ENCODE measurements around the gene BRD3OS. TPM values are rescaled to one million over a fixed set of nuclear protein-coding genes. Genes with fewer than 3 reads are reported as not detected.

Gene BRD3OS
- total RNA-seq, 1 experiment from 2014 or later, result 41.0 TPM

DNA sequence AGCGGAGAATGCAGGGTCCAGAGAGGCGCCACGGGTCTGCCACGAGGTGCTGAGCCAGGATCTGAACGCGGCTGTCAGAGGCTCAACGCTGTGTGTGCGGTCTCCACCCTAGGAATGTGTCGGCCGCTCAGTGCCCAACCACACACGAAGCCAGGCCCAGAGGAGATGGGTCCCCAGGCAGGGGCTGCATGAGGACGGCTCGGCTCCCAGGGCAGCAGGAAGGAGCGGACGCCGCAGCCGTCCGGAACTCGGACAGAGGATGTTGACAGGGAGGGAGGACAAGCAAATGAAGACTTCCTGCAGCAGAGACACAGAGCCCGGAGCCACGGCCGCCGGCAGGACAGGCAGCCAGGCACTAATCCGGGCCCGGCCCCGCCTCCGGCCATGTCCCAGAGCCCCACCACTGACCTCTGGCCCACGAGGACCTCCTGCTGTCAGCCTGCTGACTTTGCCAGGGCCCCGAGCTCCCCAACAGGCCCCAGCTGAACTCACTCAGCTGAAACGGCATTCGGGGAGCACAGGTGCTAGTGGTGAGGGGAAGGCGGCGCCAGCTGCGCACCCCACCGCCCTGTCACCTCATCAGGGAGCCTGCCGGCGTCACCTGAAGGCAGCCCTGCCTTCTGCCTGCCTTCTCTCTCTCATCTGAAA, 45.9 kb upstream of the BRD3OS start:
- H3K9me2 ChIP-seq (replicated peaks; ENCODE audit: insufficient read depth, low read length), result no peaks in the 10 kb centered on the region
- no peaks in the 10 kb centered on the region for H3K79me2 ChIP-seq (ENCODE audit: low read length)
- no peak overlapping the region for H2AFZ ChIP-seq (ENCODE audit: low read length)
- no peak overlapping the region for H3K27ac ChIP-seq (ENCODE audit: low read length)
- peak; percentile 74 for DNase-seq
- peaks cover 25% of the 10 kb centered on the region for H3K4me1 ChIP-seq (ENCODE audit: low read length)
- H3K9ac ChIP-seq (ENCODE audit: low read length), result no peak overlapping the region
- H3K36me3 ChIP-seq (ENCODE audit: insufficient read depth, low read length), result no peaks in the 10 kb centered on the region
- H3K9me3 ChIP-seq (ENCODE audit: low read length), result no peaks in the 10 kb centered on the region
- H3K4me3 ChIP-seq (ENCODE audit: low read length), result no peak overlapping the region
- peak overlapping the region; percentile 48 for H3K4me2 ChIP-seq (ENCODE audit: low read depth, low read length, poor library complexity, severe bottlenecking)
- peaks cover 75% of the 10 kb centered on the region for H4K20me1 ChIP-seq (ENCODE audit: insufficient read depth, low read depth, low read length)
- no peaks in the 10 kb centered on the region for H3K27me3 ChIP-seq (ENCODE audit: low read length)

DNA sequence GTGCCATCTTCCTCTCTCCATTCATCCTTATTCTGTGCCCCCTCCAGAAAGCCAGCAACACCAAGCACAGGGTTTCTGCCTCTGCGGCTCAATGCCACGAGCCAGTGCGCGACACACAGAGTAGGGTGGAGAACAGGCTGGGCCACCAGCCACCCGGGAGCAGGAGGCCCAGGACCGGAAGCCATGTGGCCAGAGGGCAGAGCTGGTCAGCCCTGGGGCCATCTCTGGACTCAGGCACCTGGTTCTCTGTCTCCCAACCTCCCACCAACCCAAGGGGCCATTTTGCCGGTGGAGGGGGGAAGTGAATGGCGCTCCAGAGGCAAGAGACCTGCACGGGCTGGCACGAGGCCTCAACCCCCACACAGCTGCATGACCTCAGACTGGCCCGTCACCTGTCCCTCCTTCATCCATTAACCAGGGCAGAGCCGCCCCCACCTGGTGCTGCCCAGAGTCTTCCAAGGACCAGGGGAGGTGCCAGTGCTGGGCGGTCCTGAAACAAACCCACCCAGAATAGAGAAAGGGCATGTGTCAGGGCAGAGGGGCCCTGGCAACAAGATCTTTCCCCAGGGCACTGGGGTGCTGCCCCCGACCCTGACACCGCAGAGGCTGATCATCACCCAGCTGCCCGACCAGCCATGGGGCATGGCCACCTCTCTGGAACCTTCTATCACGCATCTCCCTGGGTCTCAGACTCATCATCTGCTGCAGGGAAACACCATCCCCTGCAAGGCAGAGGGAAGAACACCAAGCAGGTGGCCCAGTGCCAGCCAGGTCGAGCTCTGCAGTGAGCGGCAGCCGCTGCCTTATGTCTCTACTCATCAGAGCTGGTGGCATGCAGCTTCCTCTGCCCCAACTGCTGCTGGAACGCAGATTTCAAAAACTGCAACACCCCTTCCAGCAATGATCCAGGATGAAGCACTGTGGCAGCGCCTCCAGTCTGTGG, 45.1 kb upstream of the BRD3OS start:
- Histone ChIP-seq H3K9me3 (ENCODE audit: low read length) (no peaks in the 10 kb centered on the region), H3K9me2 (replicated peaks; ENCODE audit: insufficient read depth, low read length) (no peaks in the 10 kb centered on the region), H3K4me1 (ENCODE audit: low read length) (peaks cover 25% of the 10 kb centered on the region), H2AFZ (ENCODE audit: low read length) (no peak overlapping the region), H3K27me3 (ENCODE audit: low read length) (no peaks in the 10 kb centered on the region), H4K20me1 (ENCODE audit: insufficient read depth, low read depth, low read length) (peaks cover 67% of the 10 kb centered on the region), H3K36me3 (ENCODE audit: insufficient read depth, low read length) (no peaks in the 10 kb centered on the region), H3K79me2 (ENCODE audit: low read length) (no peaks in the 10 kb centered on the region), H3K9ac (ENCODE audit: low read length) (no peak overlapping the region), H3K4me2 (ENCODE audit: low read depth, low read length, poor library complexity, severe bottlenecking) (peak overlapping the region; percentile 48), H3K4me3 (ENCODE audit: low read length) (no peak overlapping the region), H3K27ac (ENCODE audit: low read length) (no peak overlapping the region)
- DNase-seq, result no peak

- H3K27me3 ChIP-seq (ENCODE audit: low read length), result no peaks in the 10 kb centered on the region
- no peak overlapping the region for H3K27ac ChIP-seq (ENCODE audit: low read length)
- peaks cover 69% of the 10 kb centered on the region for H4K20me1 ChIP-seq (ENCODE audit: insufficient read depth, low read depth, low read length)
- no peaks in the 10 kb centered on the region for H3K9me3 ChIP-seq (ENCODE audit: low read length)
- no peak overlapping the region for H3K9ac ChIP-seq (ENCODE audit: low read length)
- no peaks in the 10 kb centered on the region for H3K36me3 ChIP-seq (ENCODE audit: insufficient read depth, low read length)
- no peak overlapping the region for H3K4me2 ChIP-seq (ENCODE audit: low read depth, low read length, poor library complexity, severe bottlenecking)
- no peaks in the 10 kb centered on the region for H3K79me2 ChIP-seq (ENCODE audit: low read length)
- H3K9me2 ChIP-seq (replicated peaks; ENCODE audit: insufficient read depth, low read length), result no peaks in the 10 kb centered on the region
- H3K4me1 ChIP-seq (ENCODE audit: low read length), result peaks cover 25% of the 10 kb centered on the region
- H2AFZ ChIP-seq (ENCODE audit: low read length), result no peak overlapping the region
- no peak for DNase-seq
- H3K4me3 ChIP-seq (ENCODE audit: low read length), result no peak overlapping the region
Measured at GRCh38 chr9:133980864-133981588, 44.3 kb upstream of the BRD3OS start.

DNA sequence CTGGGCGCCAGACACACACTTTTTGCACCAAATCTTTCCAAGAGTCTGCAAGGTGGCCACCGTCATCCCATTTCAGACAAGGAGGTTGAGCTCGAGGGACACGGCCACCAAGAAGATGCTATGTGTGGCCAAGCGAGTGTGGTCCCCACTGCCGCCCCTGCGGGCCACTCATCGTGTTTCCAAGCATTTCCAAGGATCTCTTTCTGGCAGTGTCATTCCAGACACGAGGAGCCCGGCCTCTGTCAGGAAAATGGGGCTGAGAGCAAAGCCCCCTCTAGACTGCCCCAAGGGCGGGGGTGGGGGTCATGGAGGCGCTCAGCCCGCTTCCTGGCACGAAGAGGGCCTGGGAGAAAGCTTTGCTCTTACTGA, 43.7 kb upstream of the BRD3OS start:
- Histone ChIP-seq H3K79me2 (ENCODE audit: low read length) (no peaks in the 10 kb centered on the region), H4K20me1 (ENCODE audit: insufficient read depth, low read depth, low read length) (peaks cover 64% of the 10 kb centered on the region), H3K9me3 (ENCODE audit: low read length) (no peaks in the 10 kb centered on the region), H3K27ac (ENCODE audit: low read length) (no peak overlapping the region), H3K4me3 (ENCODE audit: low read length) (no peak overlapping the region), H3K27me3 (ENCODE audit: low read length) (no peaks in the 10 kb centered on the region), H3K9me2 (replicated peaks; ENCODE audit: insufficient read depth, low read length) (no peaks in the 10 kb centered on the region), H3K4me2 (ENCODE audit: low read depth, low read length, poor library complexity, severe bottlenecking) (no peak overlapping the region), H3K36me3 (ENCODE audit: insufficient read depth, low read length) (no peaks in the 10 kb centered on the region), H3K9ac (ENCODE audit: low read length) (no peak overlapping the region), H2AFZ (ENCODE audit: low read length) (no peak overlapping the region), H3K4me1 (ENCODE audit: low read length) (peaks cover 25% of the 10 kb centered on the region)
- no peak for DNase-seq

DNA sequence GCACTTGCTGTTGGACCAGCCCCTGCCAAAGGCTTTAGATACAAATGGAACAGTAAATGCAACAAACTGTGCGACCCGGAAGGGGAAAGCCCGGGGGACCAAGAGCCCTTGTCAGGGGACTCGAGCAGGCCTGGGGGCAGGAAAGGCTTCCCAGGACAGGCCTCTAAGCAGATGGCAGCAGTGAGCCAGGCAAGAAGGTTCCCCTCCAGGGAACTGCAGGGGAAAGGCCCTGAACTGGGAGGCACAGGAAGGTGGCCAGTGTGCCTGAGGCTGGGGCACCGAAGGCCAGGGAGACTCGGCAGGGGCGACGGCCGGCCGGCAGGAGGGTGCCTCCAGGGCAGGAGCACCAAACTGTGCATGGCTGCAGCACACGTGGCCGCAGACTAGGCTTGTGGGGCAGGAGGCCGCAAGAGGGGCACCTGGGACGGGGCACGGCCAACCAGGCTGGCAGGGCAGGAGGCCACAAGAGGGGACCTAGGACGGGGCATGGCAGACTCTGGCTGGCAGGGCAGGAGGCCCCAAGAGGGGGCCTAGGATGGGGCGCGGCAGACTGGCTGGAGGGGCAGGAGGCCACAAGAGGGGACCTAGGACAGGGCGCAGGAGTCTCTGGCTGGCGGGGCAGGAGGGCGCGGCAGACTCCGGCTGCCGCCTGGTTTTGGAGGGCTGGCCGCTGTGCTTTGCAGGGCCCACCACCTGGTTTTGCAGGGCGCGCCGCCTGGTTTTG, 43.2 kb upstream of the BRD3OS start:
- no peaks in the 10 kb centered on the region for H3K79me2 ChIP-seq (ENCODE audit: low read length)

GRCh38 chr9:133982971-133983720, 42.1 kb upstream of the BRD3OS start:
- no peaks in the 10 kb centered on the region for H3K36me3 ChIP-seq (ENCODE audit: insufficient read depth, low read length)
- H3K9me2 ChIP-seq (replicated peaks; ENCODE audit: insufficient read depth, low read length), result no peaks in the 10 kb centered on the region
- H4K20me1 ChIP-seq (ENCODE audit: insufficient read depth, low read depth, low read length), result peaks cover 61% of the 10 kb centered on the region
- no peaks in the 10 kb centered on the region for H3K9me3 ChIP-seq (ENCODE audit: low read length)
- H3K79me2 ChIP-seq (ENCODE audit: low read length), result no peaks in the 10 kb centered on the region
- H3K4me1 ChIP-seq (ENCODE audit: low read length), result peaks cover 25% of the 10 kb centered on the region
- H3K27me3 ChIP-seq (ENCODE audit: low read length), result no peaks in the 10 kb centered on the region
- H2AFZ ChIP-seq (ENCODE audit: low read length), result no peak overlapping the region
- DNase-seq, result no peak
- H3K27ac ChIP-seq (ENCODE audit: low read length), result no peak overlapping the region
- H3K9ac ChIP-seq (ENCODE audit: low read length), result no peak overlapping the region
- H3K4me2 ChIP-seq (ENCODE audit: low read depth, low read length, poor library complexity, severe bottlenecking), result no peak overlapping the region
- no peak overlapping the region for H3K4me3 ChIP-seq (ENCODE audit: low read length)

More for the DNA sequence above, 43.2 kb upstream of the BRD3OS start:
- H3K4me1 ChIP-seq (ENCODE audit: low read length), result peaks cover 25% of the 10 kb centered on the region
- H3K27ac ChIP-seq (ENCODE audit: low read length), result no peak overlapping the region
- H4K20me1 ChIP-seq (ENCODE audit: insufficient read depth, low read depth, low read length), result peaks cover 61% of the 10 kb centered on the region
- no peak overlapping the region for H3K9ac ChIP-seq (ENCODE audit: low read length)
- no peaks in the 10 kb centered on the region for H3K27me3 ChIP-seq (ENCODE audit: low read length)
- H3K4me3 ChIP-seq (ENCODE audit: low read length), result no peak overlapping the region
- no peak for DNase-seq
- H3K4me2 ChIP-seq (ENCODE audit: low read depth, low read length, poor library complexity, severe bottlenecking), result no peak overlapping the region
- no peak overlapping the region for H2AFZ ChIP-seq (ENCODE audit: low read length)
- no peaks in the 10 kb centered on the region for H3K36me3 ChIP-seq (ENCODE audit: insufficient read depth, low read length)
- no peaks in the 10 kb centered on the region for H3K9me2 ChIP-seq (replicated peaks; ENCODE audit: insufficient read depth, low read length)
- H3K9me3 ChIP-seq (ENCODE audit: low read length), result no peaks in the 10 kb centered on the region

- Histone ChIP-seq H3K4me2 (ENCODE audit: low read depth, low read length, poor library complexity, severe bottlenecking) (no peak overlapping the region), H3K79me2 (ENCODE audit: low read length) (no peaks in the 10 kb centered on the region), H3K9me3 (ENCODE audit: low read length) (no peaks in the 10 kb centered on the region), H3K27ac (ENCODE audit: low read length) (no peak overlapping the region), H4K20me1 (ENCODE audit: insufficient read depth, low read depth, low read length) (peaks cover 52% of the 10 kb centered on the region), H3K4me1 (ENCODE audit: low read length) (peaks cover 8% of the 10 kb centered on the region), H3K9ac (ENCODE audit: low read length) (no peak overlapping the region), H3K4me3 (ENCODE audit: low read length) (no peak overlapping the region), H3K36me3 (ENCODE audit: insufficient read depth, low read length) (no peaks in the 10 kb centered on the region), H3K9me2 (replicated peaks; ENCODE audit: insufficient read depth, low read length) (no peaks in the 10 kb centered on the region), H2AFZ (ENCODE audit: low read length) (no peak overlapping the region), H3K27me3 (ENCODE audit: low read length) (no peaks in the 10 kb centered on the region)
- no peak for DNase-seq
Measured at GRCh38 chr9:133986061-133986460, 39.2 kb upstream of the BRD3OS start.

Data from Karpas-422 (cell line).